SK-N-SH treated with all-trans-retinoic acid at 6 μM for 48 hours (cell line): Measurements from ENCODE around the gene C2orf42.

Source experiments
- ARNTL ChIP-seq: fragments of 450-650 bp; formaldehyde crosslinking; IDR thresholded peaks from 2 replicates; pipeline ENCODE4 v1.5.0; 2020; ENCODE audit warnings: low read depth, mild to moderate bottlenecking, moderate library complexity, borderline replicate concordance
- BACH2 ChIP-seq: fragments of 250-450 bp; sonication (Bioruptor Pico); IDR thresholded peaks from 2 replicates; pipeline ENCODE4 v1.9.0; 2021; ENCODE audit warnings: mild to moderate bottlenecking, borderline replicate concordance
- ESRRG ChIP-seq: fragments of 250-450 bp; sonication (Bioruptor Pico); IDR thresholded peaks from 2 replicates; pipeline ENCODE4 v1.6.1; 2021; ENCODE audit warnings: mild to moderate bottlenecking
- GLIS3 ChIP-seq: fragments of 250-450 bp; sonication (Bioruptor Pico); IDR thresholded peaks from 2 replicates; pipeline ENCODE4 v1.5.0; 2020; ENCODE audit warnings: mild to moderate bottlenecking, moderate library complexity
- RARB ChIP-seq: fragments of 250-450 bp; sonication (Bioruptor Pico); IDR thresholded peaks from 2 replicates; pipeline ENCODE4 v1.8.0; 2021; ENCODE audit warnings: mild to moderate bottlenecking, moderate library complexity
- TSHZ2 ChIP-seq: fragments of 250-450 bp; sonication (Bioruptor Pico); IDR thresholded peaks from 2 replicates; pipeline ENCODE4 v1.5.0; 2020; ENCODE audit warnings: mild to moderate bottlenecking, moderate library complexity
- ZFP3 ChIP-seq: fragments of 250-450 bp; sonication (Bioruptor Pico); IDR thresholded peaks from 2 replicates; pipeline ENCODE4 v1.5.0; 2020; ENCODE audit warnings: mild to moderate bottlenecking, moderate library complexity
- ZNF565 ChIP-seq: fragments of 450-650 bp; formaldehyde crosslinking; conservative IDR thresholded peaks from 2 replicates; pipeline ENCODE4 v1.5.0; 2020; ENCODE audit warnings: low read depth, mild to moderate bottlenecking, moderate library complexity
- TF ChIP-seq, protein P1 (sequence below): fragments of 250-450 bp; sonication (Bioruptor Pico); IDR thresholded peaks from 2 replicates; pipeline ENCODE4 v1.8.0; 2021; ENCODE audit warnings: low read depth, mild to moderate bottlenecking, moderate library complexity, borderline replicate concordance
- TF ChIP-seq, protein P2 (sequence below): fragments of 250-450 bp; sonication (Bioruptor Pico); IDR thresholded peaks from 2 replicates; pipeline ENCODE4 v1.8.0; 2020; ENCODE audit warnings: mild to moderate bottlenecking, moderate library complexity, borderline replicate concordance

DNA sequence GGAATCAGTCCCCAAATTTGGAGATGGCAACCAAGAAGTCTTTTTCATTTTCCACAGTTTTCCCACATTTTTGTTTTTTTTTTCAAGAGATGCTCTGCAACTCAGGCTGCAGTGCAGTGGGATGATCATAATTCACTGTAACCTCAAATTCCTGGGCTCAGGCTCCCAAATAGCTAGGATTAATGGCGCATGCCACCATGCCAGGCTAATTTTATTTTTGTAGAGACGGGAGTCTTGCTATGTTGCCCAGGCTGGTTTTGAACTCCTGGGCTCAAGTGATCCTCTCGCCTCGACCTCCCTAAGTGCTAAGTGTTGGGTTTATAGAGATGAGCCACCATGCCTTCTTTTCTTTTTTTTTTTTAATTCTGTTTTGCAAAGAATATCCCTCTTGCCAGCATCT, 68.3 kb downstream of the C2orf42 start:
- TF ChIP-seq GLIS3 (no peak), RARB (CRISPR knock-in tag) (no peak), ARNTL (CRISPR knock-in tag) (no peak), ESRRG (CRISPR knock-in tag) (no peak), ZNF565 (CRISPR knock-in tag) (no peak), BACH2 (CRISPR knock-in tag) (no peak), TSHZ2 (CRISPR knock-in tag) (no peak), ZFP3 (CRISPR knock-in tag) (no peak)
- TF ChIP-seq, protein P1, sequence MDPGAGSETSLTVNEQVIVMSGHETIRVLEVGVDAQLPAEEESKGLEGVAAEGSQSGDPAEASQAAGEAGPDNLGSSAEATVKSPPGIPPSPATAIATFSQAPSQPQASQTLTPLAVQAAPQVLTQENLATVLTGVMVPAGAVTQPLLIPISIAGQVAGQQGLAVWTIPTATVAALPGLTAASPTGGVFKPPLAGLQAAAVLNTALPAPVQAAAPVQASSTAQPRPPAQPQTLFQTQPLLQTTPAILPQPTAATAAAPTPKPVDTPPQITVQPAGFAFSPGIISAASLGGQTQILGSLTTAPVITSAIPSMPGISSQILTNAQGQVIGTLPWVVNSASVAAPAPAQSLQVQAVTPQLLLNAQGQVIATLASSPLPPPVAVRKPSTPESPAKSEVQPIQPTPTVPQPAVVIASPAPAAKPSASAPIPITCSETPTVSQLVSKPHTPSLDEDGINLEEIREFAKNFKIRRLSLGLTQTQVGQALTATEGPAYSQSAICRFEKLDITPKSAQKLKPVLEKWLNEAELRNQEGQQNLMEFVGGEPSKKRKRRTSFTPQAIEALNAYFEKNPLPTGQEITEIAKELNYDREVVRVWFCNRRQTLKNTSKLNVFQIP (CRISPR knock-in tag), result no peak
- TF ChIP-seq, protein P2, sequence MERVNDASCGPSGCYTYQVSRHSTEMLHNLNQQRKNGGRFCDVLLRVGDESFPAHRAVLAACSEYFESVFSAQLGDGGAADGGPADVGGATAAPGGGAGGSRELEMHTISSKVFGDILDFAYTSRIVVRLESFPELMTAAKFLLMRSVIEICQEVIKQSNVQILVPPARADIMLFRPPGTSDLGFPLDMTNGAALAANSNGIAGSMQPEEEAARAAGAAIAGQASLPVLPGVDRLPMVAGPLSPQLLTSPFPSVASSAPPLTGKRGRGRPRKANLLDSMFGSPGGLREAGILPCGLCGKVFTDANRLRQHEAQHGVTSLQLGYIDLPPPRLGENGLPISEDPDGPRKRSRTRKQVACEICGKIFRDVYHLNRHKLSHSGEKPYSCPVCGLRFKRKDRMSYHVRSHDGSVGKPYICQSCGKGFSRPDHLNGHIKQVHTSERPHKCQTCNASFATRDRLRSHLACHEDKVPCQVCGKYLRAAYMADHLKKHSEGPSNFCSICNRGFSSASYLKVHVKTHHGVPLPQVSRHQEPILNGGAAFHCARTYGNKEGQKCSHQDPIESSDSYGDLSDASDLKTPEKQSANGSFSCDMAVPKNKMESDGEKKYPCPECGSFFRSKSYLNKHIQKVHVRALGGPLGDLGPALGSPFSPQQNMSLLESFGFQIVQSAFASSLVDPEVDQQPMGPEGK (CRISPR knock-in tag), result no peak
